ENCODE results near the gene STX10.

GRCh38 chr19:13104360-13104847, 45.8 kb downstream of the STX10 start:
- TF ChIP-seq SUZ12 (IDR thresholded peaks at IDR 0.05; ENCODE audit: extremely low read depth, insufficient read depth, insufficient read length) = no peak
- TF ChIP-seq ZNF274 (IDR thresholded peaks at IDR 0.05; ENCODE audit: low read depth, low read length) = no peak

All from NT2/D1 (cell line).